Endothelial cell of umbilical vein (primary cell): ENCODE data around the gene NIN. TPM values are rescaled to one million over a fixed set of nuclear protein-coding genes. Genes with fewer than 3 reads are reported as not detected.

ENCODE experiments used
- BruUV-seq: library from RNA; stranded (reverse); fragments of 400-500 nt; replicated peaks from 2 replicates; lab custom pipeline; 2021; lab: Mats Ljungman, UMichigan
- CTCF ChIA-PET: fragments of 300-600, 350-600 bp; sonication (Branson Sonifier 250); formaldehyde crosslinking; loops from one replicate; lab custom pipeline; 2021; ENCODE audit warnings: antibody characterized with exemption, inconsistent platforms; lab: Charles Lee
- POLR2A ChIA-PET: fragments of 300-600, 350-600 bp; sonication (Branson Sonifier 250); formaldehyde crosslinking; loops from one replicate; lab custom pipeline; 2021; ENCODE audit warnings: antibody characterized with exemption, inconsistent platforms; lab: Charles Lee
- DNase-seq: peaks from one replicate; pipeline ENCODE4 v3.0.0-alpha.2; 2011; ENCODE audit warnings: low read depth, low spot score
- FAIRE-seq: peaks from 2 replicates; lab custom pipeline; 2011; peaks lifted over from hg19 to GRCh38; lab: Jason Lieb, UNC
- H2AFZ ChIP-seq: 2 replicates; pipeline ENCODE4 v1.6.0; 2012; ENCODE audit warnings: low read depth, low read length, control low read depth, inconsistent platforms
- H3K27ac ChIP-seq: 2 replicates; pipeline ENCODE4 v1.5.1; 2011; ENCODE audit warnings: low read depth, mild to moderate bottlenecking, control low read depth, low read length, moderate library complexity; ENCODE audit not compliant: insufficient read depth
- H3K27me3 ChIP-seq, 2 experiments: 2 replicates each; pipeline versions ENCODE4 v1.6.0 to v1.6.1; 2011; ENCODE audit warnings: low read length in 2 of 2, mixed read lengths in 1 of 2; ENCODE audit not compliant: control insufficient read depth in 2 of 2, insufficient read depth in 2 of 2
- H3K36me3 ChIP-seq, 2 experiments: 2 replicates in 1 of 2; 3 replicates in 1 of 2; pipeline ENCODE4 v1.5.1; 2011; ENCODE audit warnings: low read length in 2 of 2, mild to moderate bottlenecking in 1 of 2, moderate library complexity in 1 of 2; ENCODE audit not compliant: control insufficient read depth in 2 of 2, insufficient read depth in 2 of 2; ENCODE audit errors: extremely low read depth in 1 of 2
- H3K4me1 ChIP-seq: 3 replicates; pipeline ENCODE4 v1.5.1; 2011; ENCODE audit warnings: mild to moderate bottlenecking, low read length; ENCODE audit not compliant: control insufficient read depth, insufficient read depth; ENCODE audit errors: extremely low read depth
- H3K4me2 ChIP-seq: 2 replicates; pipeline ENCODE4 v1.6.1; 2011; ENCODE audit warnings: low read length, control low read depth, mixed read lengths; ENCODE audit not compliant: insufficient read depth
- H3K4me3 ChIP-seq, 3 experiments: fragments of 200-600 bp in 1 of 3; sonication (generic), shearing (Covaris generic) in 1 of 3; replicated peaks in 1 of 3; 2 replicates each; pipeline ENCODE4 v1.5.1; 2011 to 2016; ENCODE audit warnings: control low read depth in 3 of 3, low read length in 3 of 3, mild to moderate bottlenecking in 2 of 3, inconsistent platforms in 1 of 3, low read depth in 1 of 3, moderate library complexity in 1 of 3; ENCODE audit not compliant: insufficient read depth in 1 of 3
- H3K79me2 ChIP-seq: 2 replicates; pipeline ENCODE4 v1.6.0; 2012; ENCODE audit warnings: low read length, inconsistent platforms; ENCODE audit not compliant: control insufficient read depth, insufficient read depth
- H3K9ac ChIP-seq: replicated peaks from 2 replicates; pipeline ENCODE3; 2011; ENCODE audit warnings: low read length, control low read depth; ENCODE audit not compliant: insufficient read depth; ENCODE audit errors: extremely low read depth
- H3K9me1 ChIP-seq: replicated peaks from 3 replicates; pipeline ENCODE4 v1.6.0; 2011; ENCODE audit warnings: mild to moderate bottlenecking, low read length; ENCODE audit not compliant: control insufficient read depth, insufficient read depth; ENCODE audit errors: extremely low read depth
- H3K9me3 ChIP-seq: replicated peaks from 2 replicates; pipeline ENCODE4 v1.5.1; 2012; ENCODE audit warnings: low read length, inconsistent platforms; ENCODE audit not compliant: control insufficient read depth, insufficient read depth
- H4K20me1 ChIP-seq: replicated peaks from 2 replicates; pipeline ENCODE3; 2011; ENCODE audit warnings: mild to moderate bottlenecking, low read length; ENCODE audit not compliant: control insufficient read depth, insufficient read depth; ENCODE audit errors: extremely low read depth
- EZH2 ChIP-seq: IDR thresholded peaks from 2 replicates; pipeline ENCODE4 v1.6.1; 2012; ENCODE audit warnings: borderline replicate concordance, low read depth, mild to moderate bottlenecking, moderate library complexity, low read length, inconsistent platforms; ENCODE audit not compliant: severe bottlenecking
- FOS ChIP-seq: IDR thresholded peaks from 2 replicates; pipeline ENCODE4 v1.6.1; 2011; ENCODE audit warnings: mild to moderate bottlenecking, low read length, moderate library complexity, borderline replicate concordance; ENCODE audit not compliant: insufficient read depth
- GATA2 ChIP-seq: IDR thresholded peaks from 2 replicates; pipeline ENCODE4 v1.7.0; 2011; ENCODE audit warnings: low read depth, mild to moderate bottlenecking, moderate library complexity, mixed read lengths, low read length; ENCODE audit not compliant: insufficient read length, insufficient read depth
- JUN ChIP-seq: IDR thresholded peaks from 2 replicates; pipeline ENCODE4 v1.6.1; 2011; ENCODE audit warnings: borderline replicate concordance, low read depth; ENCODE audit not compliant: insufficient read length, insufficient read depth
- MYC ChIP-seq: IDR thresholded peaks from one replicate; pipeline ENCODE4 v1.6.1; 2011; ENCODE audit warnings: mild to moderate bottlenecking, low read depth, low read length
- POLR2AphosphoS5 ChIP-seq: IDR thresholded peaks from 2 replicates; pipeline ENCODE4 v1.6.1; 2012; ENCODE audit warnings: low read depth, mild to moderate bottlenecking, control low read depth, low read length, moderate library complexity; ENCODE audit not compliant: insufficient read depth
- dilution Hi-C: fragments of 300-500 bp; cut with MboI; formaldehyde crosslinking; loops from one replicate; pipeline ENCODE4 v1.15.0; 2019; ENCODE audit warnings: low sequenced_read_pairs; ENCODE audit not compliant: extremely low pct_ligation_motif_present
- intact Hi-C: fragments of 100-400 bp; cut with micrococcal nuclease; formaldehyde crosslinking; loops from one replicate; pipeline ENCODE4 v1.10.0; 2022
- polyA plus RNA-seq, 4 experiments: library from polyadenylated mRNA; depleted of rRNA in 3 of 4; stranded (reverse) in 3 of 4; unstranded in 1 of 4; fragments of >200 nt; gene quantifications; 2 replicates each; pipeline versions ENCODE4 v1.2.1 to v1.2.3, GENCODE V29; 2011 to 2012; ENCODE audit warnings: missing spikeins in 1 of 4
- total RNA-seq: library from RNA; stranded (reverse); gene quantifications from 2 replicates; pipeline ENCODE4 v1.2.3, GENCODE V29; 2021
- TF ChIP-seq, protein P1 (sequence below), 2 donors: IDR thresholded peaks; 1 replicate in 1 of 2; 2 replicates in 1 of 2; pipeline ENCODE4 v1.5.1; 2011; ENCODE audit warnings: low read length in 2 of 2, mild to moderate bottlenecking in 2 of 2, moderate library complexity in 2 of 2, control low read depth in 1 of 2, inconsistent platforms in 1 of 2, low read depth in 1 of 2; ENCODE audit not compliant: insufficient read depth in 1 of 2; ENCODE audit errors: extremely low read depth in 1 of 2
- TF ChIP-seq, protein P2 (sequence below): IDR thresholded peaks from 2 replicates; pipeline ENCODE4 v1.6.1; 2011; ENCODE audit not compliant: insufficient read depth, insufficient read length

Gene NIN
- total and polyA plus RNA-seq, 2 donors (not counting 3 experiments of a cell fraction or from before 2014, with no cell fraction given): 7.1 to 76.3 TPM

- Histone ChIP-seq H3K9ac (no peak overlapping the region), H3K79me2 (peaks cover 81% of the 10 kb centered on the region), H3K4me3 (no peak overlapping the region), H4K20me1 (peaks cover 12% of the 10 kb centered on the region), H3K36me3 (peaks cover 0 to 2% of the 10 kb centered on the region in 2 experiments), H3K4me2 (no peak overlapping the region), H3K9me3 (no peaks in the 10 kb centered on the region), H3K27ac (no peak overlapping the region), H3K27me3 (no peaks in the 10 kb centered on the region), H3K4me1 (peaks cover 17% of the 10 kb centered on the region), H3K9me1 (no peaks in the 10 kb centered on the region), H2AFZ (no peak overlapping the region)
- no TSS peak for BruUV-seq
- FAIRE-seq: no peak
- ChIA-PET POLR2A (no interaction called here), CTCF (interaction anchor here (1.2 to 7.5 kb wide), 4 partner anchors 10 to 32 kb away, joined by 5 to 72 read pairs (median 8); no protein-coding TSS in a partner anchor)
- dilution Hi-C loops (no loop called here), intact Hi-C loops (no loop called here)
- TF ChIP-seq GATA2 (no peak), POLR2AphosphoS5 (no peak), FOS (no peak), JUN (no peak)
- no peak for DNase-seq
Observed at GRCh38 chr14:50826681-50827080, 4.3 kb downstream of the NIN start.

GRCh38 chr14:50825307-50825706 is 5.7 kb downstream of the NIN start:
- H3K27me3 ChIP-seq: no peaks in the 10 kb centered on the region
- no peak overlapping the region for H3K9ac ChIP-seq
- TF ChIP-seq MYC (no peak), GATA2 (no peak), POLR2AphosphoS5 (no peak), EZH2 (no peak)
- TF ChIP-seq, protein P1, sequence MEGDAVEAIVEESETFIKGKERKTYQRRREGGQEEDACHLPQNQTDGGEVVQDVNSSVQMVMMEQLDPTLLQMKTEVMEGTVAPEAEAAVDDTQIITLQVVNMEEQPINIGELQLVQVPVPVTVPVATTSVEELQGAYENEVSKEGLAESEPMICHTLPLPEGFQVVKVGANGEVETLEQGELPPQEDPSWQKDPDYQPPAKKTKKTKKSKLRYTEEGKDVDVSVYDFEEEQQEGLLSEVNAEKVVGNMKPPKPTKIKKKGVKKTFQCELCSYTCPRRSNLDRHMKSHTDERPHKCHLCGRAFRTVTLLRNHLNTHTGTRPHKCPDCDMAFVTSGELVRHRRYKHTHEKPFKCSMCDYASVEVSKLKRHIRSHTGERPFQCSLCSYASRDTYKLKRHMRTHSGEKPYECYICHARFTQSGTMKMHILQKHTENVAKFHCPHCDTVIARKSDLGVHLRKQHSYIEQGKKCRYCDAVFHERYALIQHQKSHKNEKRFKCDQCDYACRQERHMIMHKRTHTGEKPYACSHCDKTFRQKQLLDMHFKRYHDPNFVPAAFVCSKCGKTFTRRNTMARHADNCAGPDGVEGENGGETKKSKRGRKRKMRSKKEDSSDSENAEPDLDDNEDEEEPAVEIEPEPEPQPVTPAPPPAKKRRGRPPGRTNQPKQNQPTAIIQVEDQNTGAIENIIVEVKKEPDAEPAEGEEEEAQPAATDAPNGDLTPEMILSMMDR (IDR thresholded peaks at IDR 0.05; ENCODE audit: extremely low read depth in 1 of 2, insufficient read depth in 1 of 2, low read depth in 1 of 2, low read length in 2 of 2): no peak
- TF ChIP-seq, protein P2, sequence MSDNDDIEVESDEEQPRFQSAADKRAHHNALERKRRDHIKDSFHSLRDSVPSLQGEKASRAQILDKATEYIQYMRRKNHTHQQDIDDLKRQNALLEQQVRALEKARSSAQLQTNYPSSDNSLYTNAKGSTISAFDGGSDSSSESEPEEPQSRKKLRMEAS: no peak
- BruUV-seq: no TSS peak
- H3K4me1 ChIP-seq: peaks cover 13% of the 10 kb centered on the region
- H3K4me3 ChIP-seq: no peak overlapping the region
- dilution Hi-C loops (no loop called here), intact Hi-C loops (no loop called here)
- H3K4me2 ChIP-seq: no peak overlapping the region
- DNase-seq: no peak
- H3K9me1 ChIP-seq: no peaks in the 10 kb centered on the region
- peaks cover 0 to 2% of the 10 kb centered on the region in 2 experiments for H3K36me3 ChIP-seq
- no peak for FAIRE-seq
- H3K9me3 ChIP-seq: no peaks in the 10 kb centered on the region
- H4K20me1 ChIP-seq: peaks cover 12% of the 10 kb centered on the region
- H3K27ac ChIP-seq: no peak overlapping the region
- peaks cover 92% of the 10 kb centered on the region for H3K79me2 ChIP-seq
- POLR2A ChIA-PET: no interaction called here
- CTCF ChIA-PET: no interaction called here
- no peak overlapping the region for H2AFZ ChIP-seq
